ENCODE data around the gene PSMD6. TPM values are rescaled to one million over a fixed set of nuclear protein-coding genes. Genes with fewer than 3 reads are reported as not detected.

The PSMD6 gene
- total RNA-seq, 1 experiment from 2014 or later: 78.7 TPM

DNA sequence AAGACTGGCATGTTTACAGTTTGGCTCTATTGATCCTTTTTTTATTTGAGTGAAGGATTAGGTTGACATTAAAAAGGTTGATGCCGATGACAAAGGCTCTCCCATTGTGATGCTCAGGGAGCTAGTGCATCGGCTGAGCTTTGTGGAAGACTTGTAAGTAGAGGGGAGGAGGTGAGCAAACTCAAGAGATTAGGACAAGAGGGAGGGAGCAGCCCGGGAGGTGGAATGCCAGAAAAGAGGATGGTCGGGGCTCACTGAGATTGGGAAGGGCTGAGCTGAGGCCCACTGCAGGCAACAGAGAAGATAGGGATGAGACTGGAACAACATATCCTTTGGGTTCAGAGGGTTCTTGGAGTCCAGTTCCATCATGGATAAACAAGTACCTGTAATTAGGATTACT, 26.5 kb upstream of the PSMD6 start:
- Histone ChIP-seq H3K9ac (ENCODE audit: low read length) (no peak overlapping the region), H3K4me3 (replicated peaks in 1 of 2; ENCODE audit: low read depth in 1 of 2, low read length in 2 of 2) (no peak overlapping the region), H3K36me3 (ENCODE audit: control insufficient read depth in 1 of 2, insufficient read depth in 2 of 2, low read length in 2 of 2) (no peaks in the 10 kb centered on the region), H3K4me2 (ENCODE audit: low read length) (no peak overlapping the region), H2AFZ (ENCODE audit: low read depth, low read length, poor library complexity, severe bottlenecking) (no peak overlapping the region), H3K4me1 (ENCODE audit: control insufficient read depth in 1 of 2, insufficient read depth in 2 of 2, low read length in 2 of 2) (no peaks in the 10 kb centered on the region), H3K27me3 (ENCODE audit: insufficient read depth, low read length) (peaks cover 35% of the 10 kb centered on the region), H3K9me3 (ENCODE audit: control insufficient read depth in 1 of 2, insufficient read depth in 1 of 2, low read depth in 1 of 2, low read length in 2 of 2) (no peaks in the 10 kb centered on the region), H3K27ac (ENCODE audit: low read depth, low read length) (no peak overlapping the region), H4K20me1 (ENCODE audit: insufficient read depth) (no peaks in the 10 kb centered on the region), H3K79me2 (ENCODE audit: insufficient read depth, low read length) (no peaks in the 10 kb centered on the region), H3K9me2 (ENCODE audit: insufficient read depth) (no peaks in the 10 kb centered on the region)
- CTCF ChIA-PET: no interaction called here
- ATAC-seq (no peak), DNase-seq (ENCODE audit: low read depth, low spot score) (no peak)
- POLR2A ChIA-PET: no interaction called here
- BruUV-seq (replicated peaks): no TSS peak
- RAD21 ChIA-PET (ENCODE audit: low non-redundant PET in 1 of 2, low total read pairs in 2 of 2, uncharacterized antibody in 2 of 2, unreplicated experiment in 2 of 2): no interaction called here
- intact Hi-C loops (cut with micrococcal nuclease): no loop called here
- no peak for TF ChIP-seq ZFX (IDR thresholded peaks at IDR 0.05)
- TF ChIP-seq, protein P1, sequence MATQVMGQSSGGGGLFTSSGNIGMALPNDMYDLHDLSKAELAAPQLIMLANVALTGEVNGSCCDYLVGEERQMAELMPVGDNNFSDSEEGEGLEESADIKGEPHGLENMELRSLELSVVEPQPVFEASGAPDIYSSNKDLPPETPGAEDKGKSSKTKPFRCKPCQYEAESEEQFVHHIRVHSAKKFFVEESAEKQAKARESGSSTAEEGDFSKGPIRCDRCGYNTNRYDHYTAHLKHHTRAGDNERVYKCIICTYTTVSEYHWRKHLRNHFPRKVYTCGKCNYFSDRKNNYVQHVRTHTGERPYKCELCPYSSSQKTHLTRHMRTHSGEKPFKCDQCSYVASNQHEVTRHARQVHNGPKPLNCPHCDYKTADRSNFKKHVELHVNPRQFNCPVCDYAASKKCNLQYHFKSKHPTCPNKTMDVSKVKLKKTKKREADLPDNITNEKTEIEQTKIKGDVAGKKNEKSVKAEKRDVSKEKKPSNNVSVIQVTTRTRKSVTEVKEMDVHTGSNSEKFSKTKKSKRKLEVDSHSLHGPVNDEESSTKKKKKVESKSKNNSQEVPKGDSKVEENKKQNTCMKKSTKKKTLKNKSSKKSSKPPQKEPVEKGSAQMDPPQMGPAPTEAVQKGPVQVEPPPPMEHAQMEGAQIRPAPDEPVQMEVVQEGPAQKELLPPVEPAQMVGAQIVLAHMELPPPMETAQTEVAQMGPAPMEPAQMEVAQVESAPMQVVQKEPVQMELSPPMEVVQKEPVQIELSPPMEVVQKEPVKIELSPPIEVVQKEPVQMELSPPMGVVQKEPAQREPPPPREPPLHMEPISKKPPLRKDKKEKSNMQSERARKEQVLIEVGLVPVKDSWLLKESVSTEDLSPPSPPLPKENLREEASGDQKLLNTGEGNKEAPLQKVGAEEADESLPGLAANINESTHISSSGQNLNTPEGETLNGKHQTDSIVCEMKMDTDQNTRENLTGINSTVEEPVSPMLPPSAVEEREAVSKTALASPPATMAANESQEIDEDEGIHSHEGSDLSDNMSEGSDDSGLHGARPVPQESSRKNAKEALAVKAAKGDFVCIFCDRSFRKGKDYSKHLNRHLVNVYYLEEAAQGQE (IDR thresholded peaks at IDR 0.05; ENCODE audit: low read depth): no peak
- no peak for TF ChIP-seq POLR2AphosphoS5 (IDR thresholded peaks at IDR 0.05; ENCODE audit: low read depth, low read length)
- TF ChIP-seq ZNF274 (IDR thresholded peaks at IDR 0.05; ENCODE audit: low read depth, low read length): no peak
- no peak for TF ChIP-seq SIN3A (IDR thresholded peaks at IDR 0.05; ENCODE audit: low read depth)
- TF ChIP-seq CTCF (IDR thresholded peaks at IDR 0.05 in 2 of 3, conservative IDR thresholded peaks at IDR 0.05 in 1 of 3; ENCODE audit: borderline replicate concordance in 1 of 3, insufficient read depth in 1 of 3, low read depth in 2 of 3, low read length in 2 of 3): no peak
- no peak for TF ChIP-seq ZBTB33 (IDR thresholded peaks at IDR 0.05; ENCODE audit: extremely low read depth, insufficient replicate concordance, low read length)
- TF ChIP-seq FOSL1 (IDR thresholded peaks at IDR 0.05; ENCODE audit: low read depth): no peak
- TF ChIP-seq JUND (IDR thresholded peaks at IDR 0.05): no peak
- TF ChIP-seq, protein P2, sequence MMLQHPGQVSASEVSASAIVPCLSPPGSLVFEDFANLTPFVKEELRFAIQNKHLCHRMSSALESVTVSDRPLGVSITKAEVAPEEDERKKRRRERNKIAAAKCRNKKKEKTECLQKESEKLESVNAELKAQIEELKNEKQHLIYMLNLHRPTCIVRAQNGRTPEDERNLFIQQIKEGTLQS (IDR thresholded peaks at IDR 0.05): no peak
- no peak for TF ChIP-seq ELF1 (IDR thresholded peaks at IDR 0.05; ENCODE audit: borderline replicate concordance, low read depth)
- TF ChIP-seq YY1 (IDR thresholded peaks at IDR 0.05; ENCODE audit: extremely low read depth, insufficient replicate concordance, low read depth, low read length): no peak
- TF ChIP-seq SRF (IDR thresholded peaks at IDR 0.05; ENCODE audit: low read depth): no peak
- TF ChIP-seq TCF7L2 (IDR thresholded peaks at IDR 0.05; ENCODE audit: borderline replicate concordance, extremely low read depth, insufficient read depth, insufficient read length): no peak
- no peak for TF ChIP-seq CBX3 (IDR thresholded peaks at IDR 0.05; ENCODE audit: low read depth)
- TF ChIP-seq, protein P3, sequence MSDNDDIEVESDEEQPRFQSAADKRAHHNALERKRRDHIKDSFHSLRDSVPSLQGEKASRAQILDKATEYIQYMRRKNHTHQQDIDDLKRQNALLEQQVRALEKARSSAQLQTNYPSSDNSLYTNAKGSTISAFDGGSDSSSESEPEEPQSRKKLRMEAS (IDR thresholded peaks at IDR 0.05): no peak
- TF ChIP-seq CEBPB (IDR thresholded peaks at IDR 0.05; ENCODE audit: low read depth): no peak
- TF ChIP-seq RAD21 (IDR thresholded peaks at IDR 0.05; ENCODE audit: low read depth): no peak

Measured in HCT116 (cell line).